SH-SY5Y (cell line): ENCODE data around the gene LTBP1.

Experiments
- GATA2 ChIP-seq: IDR thresholded peaks from 2 replicates; pipeline ENCODE4 v1.6.1; 2011; ENCODE audit warnings: mild to moderate bottlenecking, low read depth, low read length
- GATA3 ChIP-seq: IDR thresholded peaks from 2 replicates; pipeline ENCODE4 v1.6.1; 2011; ENCODE audit warnings: low read depth, mild to moderate bottlenecking, low read length, moderate library complexity

GRCh38 chr2:33223856-33224255 lies 277.1 kb downstream of the LTBP1 start:
- TF ChIP-seq GATA3 (no peak), GATA2 (no peak)
